ENCODE results near the gene CSF1R. TPM values are rescaled to one million over a fixed set of nuclear protein-coding genes. Genes with fewer than 3 reads are reported as not detected.
A peak's percentile ranks its signal among the peaks of the same experiment; 100 is the strongest.

The CSF1R gene
- total and polyA plus RNA-seq, 10 donors = 23.1 to 429 (median 291) TPM

DNA sequence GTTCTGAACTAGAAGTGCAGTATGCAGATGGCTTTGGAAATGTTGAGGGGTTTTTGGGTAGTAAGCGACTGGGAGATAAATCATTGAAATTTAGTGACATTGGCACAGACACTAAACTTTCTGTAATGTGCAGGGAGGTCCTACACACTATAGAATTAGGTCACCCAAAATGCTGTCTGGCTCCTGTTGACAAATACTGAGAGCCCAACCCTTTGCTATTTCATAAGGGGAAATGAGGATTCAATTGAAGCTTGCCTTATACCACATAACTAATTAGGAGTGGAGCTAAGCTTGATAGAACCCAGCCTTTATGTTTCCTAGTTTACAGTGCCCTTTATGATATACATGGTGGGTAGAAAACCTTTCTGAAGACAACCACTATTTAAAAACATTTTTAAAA is 63.2 kb downstream of the CSF1R start:
- Histone ChIP-seq H3K36me3 (peaks cover 0 to 100% (median 84%) of the 10 kb centered on the region in 6 donors), H3K27ac (no peak overlapping the region), H3K9me3 (no peaks in the 10 kb centered on the region), H3K4me3 (no peak overlapping the region), H3K27me3 (replicated peaks in 1 of 7) (no peaks in the 10 kb centered on the region), H3K4me1 (peaks cover 0 to 17% (median 0%) of the 10 kb centered on the region in 6 donors)
- intact Hi-C loops (cut with DNase I; ENCODE audit: low total_unique reads) = no loop called here
- WGBS, 5 donors = 90 to 100% (median 96%) methylated on average over 1 of the region's 1 CpG
- no peak for DNase-seq
- TF ChIP-seq POLR2AphosphoS5 (IDR thresholded peaks at IDR 0.05) (no peak), CTCF (IDR thresholded peaks at IDR 0.05 in 8 of 11, conservative IDR thresholded peaks at IDR 0.05 in 3 of 11) (no peak), POLR2A (IDR thresholded peaks at IDR 0.05) (no peak)

- peak overlapping the region in 3 of 8 donors; percentile 42 to 74 (median 68) for H3K27ac ChIP-seq
Observed at GRCh38 chr5:150022681-150023080, 63.7 kb downstream of the CSF1R start.

GRCh38 chr5:150022158-150022531 is 64.2 kb downstream of the CSF1R start:
- no peak for DNase-seq
- Histone ChIP-seq H3K36me3 (peaks cover 3 to 100% (median 78%) of the 10 kb centered on the region in 6 donors), H3K4me3 (no peak overlapping the region), H3K27ac (peak overlapping the region in 6 of 8 donors; percentile 35 to 74 (median 47)), H3K4me1 (peaks cover 0 to 17% (median 0%) of the 10 kb centered on the region in 6 donors), H3K27me3 (replicated peaks in 1 of 7) (no peaks in the 10 kb centered on the region), H3K9me3 (no peaks in the 10 kb centered on the region)
- intact Hi-C loops (cut with DNase I; ENCODE audit: low total_unique reads) = no loop called here
- no peak for TF ChIP-seq POLR2AphosphoS5 (IDR thresholded peaks at IDR 0.05)
- TF ChIP-seq POLR2A (IDR thresholded peaks at IDR 0.05) = no peak
- no peak for TF ChIP-seq CTCF (IDR thresholded peaks at IDR 0.05 in 8 of 11, conservative IDR thresholded peaks at IDR 0.05 in 3 of 11)
- WGBS, 5 donors = 58 to 85% (median 81%) methylated on average over 1 of the region's 1 CpG

More at GRCh38 chr5:150022681-150023080, 63.7 kb downstream of the CSF1R start:
- TF ChIP-seq POLR2A (IDR thresholded peaks at IDR 0.05) = no peak
- no peak for TF ChIP-seq CTCF (IDR thresholded peaks at IDR 0.05 in 8 of 11, conservative IDR thresholded peaks at IDR 0.05 in 3 of 11)
- TF ChIP-seq POLR2AphosphoS5 (IDR thresholded peaks at IDR 0.05) = no peak
- Histone ChIP-seq H3K4me1 (peaks cover 0 to 17% (median 0%) of the 10 kb centered on the region in 6 donors), H3K9me3 (no peaks in the 10 kb centered on the region), H3K27me3 (replicated peaks in 1 of 7) (no peaks in the 10 kb centered on the region), H3K4me3 (no peak overlapping the region), H3K36me3 (peaks cover 0 to 100% (median 83%) of the 10 kb centered on the region in 6 donors)
- no peak for DNase-seq
- 73 to 87% (median 81%) methylated on average over 2 of the region's 2 CpGs for WGBS, 5 donors
- intact Hi-C loops (cut with DNase I; ENCODE audit: low total_unique reads) = no loop called here

GRCh38 chr5:150021491-150022157 is 64.7 kb downstream of the CSF1R start:
- Histone ChIP-seq H3K36me3 (peaks cover 3 to 100% (median 74%) of the 10 kb centered on the region in 6 donors), H3K4me3 (no peak overlapping the region), H3K27me3 (replicated peaks in 1 of 7) (no peaks in the 10 kb centered on the region), H3K27ac (peak overlapping the region in 6 of 8 donors; percentile 35 to 74 (median 47)), H3K9me3 (peaks cover 0 to 1% (median 0%) of the 10 kb centered on the region in 8 donors), H3K4me1 (peaks cover 0 to 17% (median 0%) of the 10 kb centered on the region in 6 donors)
- intact Hi-C loops (cut with DNase I; ENCODE audit: low total_unique reads) = no loop called here
- 72 to 91% (median 83%) methylated on average over 13 of the region's 13 CpGs for WGBS, 5 donors
- TF ChIP-seq POLR2AphosphoS5 (IDR thresholded peaks at IDR 0.05) (peak in 2 of 3 donors; percentile 41 to 42), CTCF (IDR thresholded peaks at IDR 0.05 in 8 of 11, conservative IDR thresholded peaks at IDR 0.05 in 3 of 11) (no peak), POLR2A (IDR thresholded peaks at IDR 0.05) (no peak)
- DNase-seq = no peak

All from spleen (tissue), 11 donors.